HCT116 (cell line): Measurements from ENCODE around the gene CNTN5. TPM values are rescaled to one million over a fixed set of nuclear protein-coding genes. Genes with fewer than 3 reads are reported as not detected.

Source experiments
- ATAC-seq: fragments of 200-7000 bp; cut with Tn5 transposase; 2 replicates; pipeline ENCODE4 v1.9.1; 2020; ENCODE audit warnings: mild to moderate bottlenecking, moderate library complexity
- BruUV-seq: library from RNA; stranded (reverse); fragments of 400-500 nt; replicated peaks from 2 replicates; lab custom pipeline; 2021; lab: Mats Ljungman, UMichigan
- CTCF ChIA-PET: fragments of 300-600 bp; sonication (Branson Sonifier 250); formaldehyde crosslinking; loops from one replicate; lab custom pipeline; 2021; ENCODE audit warnings: antibody characterized with exemption; lab: Charles Lee
- POLR2A ChIA-PET: fragments of 300-600, 350-600 bp; sonication (Branson Sonifier 250); formaldehyde crosslinking; loops from one replicate; lab custom pipeline; 2021; ENCODE audit warnings: antibody characterized with exemption; lab: Charles Lee
- RAD21 ChIA-PET, 2 experiments: fragments of 300-600 bp; sonication (Branson Sonifier 250); formaldehyde crosslinking; loops; one replicate each; lab custom pipeline; 2023; ENCODE audit warnings: low total read pairs in 2 of 2; ENCODE audit not compliant: uncharacterized antibody in 2 of 2, unreplicated experiment in 2 of 2, low non-redundant PET in 1 of 2; lab: Charles Lee
- DNase-seq: peaks from one replicate; pipeline ENCODE4 v3.0.0-alpha.2; 2010; ENCODE audit warnings: low read depth, low spot score
- H2AFZ ChIP-seq: fragments of 200-600 bp; shearing (Covaris generic), sonication (generic); 2 replicates; pipeline ENCODE4 v1.6.1; 2017; ENCODE audit warnings: low read depth, mixed run types, mixed read lengths, antibody characterized with exemption, low read length; ENCODE audit not compliant: poor library complexity, severe bottlenecking
- H3K27ac ChIP-seq: 2 replicates; pipeline ENCODE4 v1.5.1; 2012; ENCODE audit warnings: low read depth, low read length
- H3K27me3 ChIP-seq: fragments of 200-600 bp; sonication (generic); 2 replicates; pipeline ENCODE4 v1.6.1; 2016; ENCODE audit warnings: mixed run types, low read length, mixed read lengths; ENCODE audit not compliant: insufficient read depth
- H3K36me3 ChIP-seq, 2 experiments: fragments of 200-500 bp in 1 of 2; fragments of 200-600 bp in 1 of 2; sonication (Bioruptor generic) in 1 of 2; sonication (generic) in 1 of 2; 2 replicates each; pipeline versions ENCODE4 v1.5.1 to v1.6.1; 2014 to 2016; ENCODE audit warnings: low read length in 2 of 2, inconsistent platforms in 1 of 2, mixed read lengths in 1 of 2, mixed run types in 1 of 2; ENCODE audit not compliant: insufficient read depth in 2 of 2, control insufficient read depth in 1 of 2
- H3K4me1 ChIP-seq, 2 experiments: fragments of 200-600 bp in 1 of 2; sonication (generic) in 1 of 2; 2 replicates each; pipeline versions ENCODE4 v1.5.1 to v1.6.1; 2012 to 2017; ENCODE audit warnings: low read length in 2 of 2, inconsistent platforms in 1 of 2, mild to moderate bottlenecking in 1 of 2, mixed read lengths in 1 of 2, mixed run types in 1 of 2, moderate library complexity in 1 of 2; ENCODE audit not compliant: insufficient read depth in 2 of 2, control insufficient read depth in 1 of 2
- H3K4me2 ChIP-seq: fragments of 200-600 bp; sonication (generic); 2 replicates; pipeline ENCODE4 v1.6.1; 2017; ENCODE audit warnings: mixed run types, low read length, mixed read lengths
- H3K4me3 ChIP-seq, 2 experiments: fragments of 200-600 bp in 1 of 2; sonication (generic) in 1 of 2; replicated peaks in 1 of 2; 2 replicates each; pipeline ENCODE4 v1.5.1; 2011 to 2016; ENCODE audit warnings: low read length in 2 of 2, control low read depth in 1 of 2, low read depth in 1 of 2, mild to moderate bottlenecking in 1 of 2, mixed read lengths in 1 of 2, mixed run types in 1 of 2
- H3K79me2 ChIP-seq: fragments of 200-600 bp; sonication (generic); 2 replicates; pipeline ENCODE4 v1.6.1; 2017; ENCODE audit warnings: mild to moderate bottlenecking, mixed run types, low read length, moderate library complexity, mixed read lengths; ENCODE audit not compliant: insufficient read depth
- H3K9ac ChIP-seq: fragments of 200-600 bp; sonication (generic); 2 replicates; pipeline ENCODE4 v1.6.1; 2016; ENCODE audit warnings: low read length, mixed read lengths
- H3K9me2 ChIP-seq: fragments of 200-600 bp; sonication (generic), shearing (Covaris generic); 2 replicates; pipeline ENCODE4 v1.6.1; 2017; ENCODE audit warnings: mixed run types, mild to moderate bottlenecking, moderate library complexity; ENCODE audit not compliant: insufficient read depth
- H3K9me3 ChIP-seq, 2 experiments: fragments of 200-500 bp in 1 of 2; fragments of 200-600 bp in 1 of 2; sonication (Bioruptor generic) in 1 of 2; sonication (generic) in 1 of 2; 2 replicates each; pipeline ENCODE4 v1.6.1; 2014 to 2017; ENCODE audit warnings: low read length in 2 of 2, mixed read lengths in 2 of 2, inconsistent platforms in 1 of 2, low read depth in 1 of 2, mild to moderate bottlenecking in 1 of 2, mixed run types in 1 of 2, moderate library complexity in 1 of 2; ENCODE audit not compliant: control insufficient read depth in 1 of 2, insufficient read depth in 1 of 2
- H4K20me1 ChIP-seq: fragments of 200-600 bp; sonication (generic), shearing (Covaris generic); 2 replicates; pipeline ENCODE4 v1.6.1; 2017; ENCODE audit warnings: mixed run types, mild to moderate bottlenecking, moderate library complexity; ENCODE audit not compliant: insufficient read depth
- CEBPB ChIP-seq: IDR thresholded peaks from 2 replicates; pipeline ENCODE4 v1.6.1; 2012; ENCODE audit warnings: low read depth
- EGR1 ChIP-seq: IDR thresholded peaks from 2 replicates; pipeline ENCODE4 v1.6.1; 2012; ENCODE audit warnings: low read depth
- EZH2 ChIP-seq: fragments of 200-600 bp; sonication (generic); IDR thresholded peaks from 2 replicates; pipeline ENCODE4 v1.6.1; 2017; ENCODE audit warnings: antibody characterized with exemption, mixed run types
- EZH2phosphoT487 ChIP-seq: fragments of 200-600 bp; IDR thresholded peaks from 2 replicates; pipeline ENCODE4 v1.6.1; 2018; ENCODE audit warnings: antibody characterized with exemption, borderline replicate concordance
- FOSL1 ChIP-seq: IDR thresholded peaks from 2 replicates; pipeline ENCODE4 v1.6.1; 2012; ENCODE audit warnings: low read depth
- POLR2AphosphoS5 ChIP-seq: IDR thresholded peaks from 2 replicates; pipeline ENCODE4 v1.6.1; 2011; ENCODE audit warnings: mild to moderate bottlenecking, low read depth, low read length, moderate library complexity
- RAD21 ChIP-seq: IDR thresholded peaks from 2 replicates; pipeline ENCODE4 v1.6.1; 2012; ENCODE audit warnings: low read depth, mild to moderate bottlenecking
- SP1 ChIP-seq: IDR thresholded peaks from 2 replicates; pipeline ENCODE4 v1.6.1; 2012; ENCODE audit warnings: low read depth
- YY1 ChIP-seq: IDR thresholded peaks from 2 replicates; pipeline ENCODE4 v1.6.1; 2011; ENCODE audit warnings: low read length, low read depth, moderate library complexity, mild to moderate bottlenecking; ENCODE audit not compliant: insufficient replicate concordance; ENCODE audit errors: extremely low read depth
- ZNF274 ChIP-seq: fragments of 200-500 bp; sonication (Bioruptor generic); IDR thresholded peaks from 2 replicates; pipeline ENCODE4 v1.6.1; 2014; ENCODE audit warnings: mild to moderate bottlenecking, low read depth, low read length, inconsistent platforms
- intact Hi-C: fragments of 100-400 bp; cut with micrococcal nuclease; formaldehyde crosslinking; loops from 2 replicates; pipeline ENCODE4 v1.10.0; 2022
- total RNA-seq: library from RNA; stranded (reverse); gene quantifications from one replicate; pipeline ENCODE4 v1.2.1, GENCODE V29; 2021; ENCODE audit not compliant: unreplicated experiment
- TF ChIP-seq, protein P1 (sequence below): IDR thresholded peaks from 2 replicates; pipeline ENCODE4 v1.6.1; 2011; ENCODE audit warnings: mild to moderate bottlenecking, low read length, moderate library complexity; ENCODE audit not compliant: insufficient replicate concordance; ENCODE audit errors: extremely low read depth

Gene CNTN5
- total RNA-seq, 1 experiment from 2014 or later = not detected

DNA sequence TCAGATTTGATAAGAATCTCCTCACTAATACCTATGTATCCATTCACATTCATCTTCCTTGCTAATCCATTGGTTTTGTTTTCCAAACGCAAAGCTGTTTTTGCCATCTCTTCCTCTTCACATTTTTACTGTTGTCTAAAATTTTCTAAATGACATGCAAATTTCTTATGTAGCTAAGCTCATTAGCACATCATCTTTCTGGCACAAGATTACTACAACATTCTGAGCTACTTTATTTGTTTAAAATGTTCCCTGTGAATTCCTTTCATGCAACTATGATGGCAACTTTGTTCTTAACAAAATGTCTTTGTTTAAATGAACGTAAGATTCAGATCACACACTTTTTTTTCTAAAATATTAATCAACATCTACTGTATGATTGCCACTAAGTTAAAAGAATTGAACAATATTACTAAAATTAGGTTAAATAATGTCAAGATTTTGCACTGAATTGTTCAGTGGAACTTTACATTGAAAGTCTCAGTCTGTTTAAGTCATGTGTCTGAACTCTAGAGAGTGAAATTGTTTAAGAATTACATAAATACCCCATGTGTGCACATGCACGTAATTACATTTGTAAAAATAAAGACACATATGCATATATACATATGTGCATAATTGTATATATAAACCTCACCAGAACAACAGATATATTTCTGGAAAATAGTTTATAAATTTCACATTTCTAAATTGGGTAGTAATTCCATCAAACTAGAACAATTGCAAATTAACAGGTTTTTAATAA, 688.4 kb downstream of the CNTN5 start:
- no TSS peak for BruUV-seq
- POLR2A ChIA-PET = no interaction called here

More for the DNA sequence above, 688.4 kb downstream of the CNTN5 start:
- H3K36me3 ChIP-seq = no peaks in the 10 kb centered on the region
- no peak overlapping the region for H3K4me2 ChIP-seq
- no peak for TF ChIP-seq FOSL1
- TF ChIP-seq EZH2phosphoT487 = no peak
- no peak for TF ChIP-seq YY1
- TF ChIP-seq EZH2 = no peak
- no peak for TF ChIP-seq EGR1
- TF ChIP-seq ZNF274 = no peak
- no peak for TF ChIP-seq SP1
- TF ChIP-seq RAD21 = no peak
- TF ChIP-seq CEBPB = no peak
- TF ChIP-seq, protein P1, sequence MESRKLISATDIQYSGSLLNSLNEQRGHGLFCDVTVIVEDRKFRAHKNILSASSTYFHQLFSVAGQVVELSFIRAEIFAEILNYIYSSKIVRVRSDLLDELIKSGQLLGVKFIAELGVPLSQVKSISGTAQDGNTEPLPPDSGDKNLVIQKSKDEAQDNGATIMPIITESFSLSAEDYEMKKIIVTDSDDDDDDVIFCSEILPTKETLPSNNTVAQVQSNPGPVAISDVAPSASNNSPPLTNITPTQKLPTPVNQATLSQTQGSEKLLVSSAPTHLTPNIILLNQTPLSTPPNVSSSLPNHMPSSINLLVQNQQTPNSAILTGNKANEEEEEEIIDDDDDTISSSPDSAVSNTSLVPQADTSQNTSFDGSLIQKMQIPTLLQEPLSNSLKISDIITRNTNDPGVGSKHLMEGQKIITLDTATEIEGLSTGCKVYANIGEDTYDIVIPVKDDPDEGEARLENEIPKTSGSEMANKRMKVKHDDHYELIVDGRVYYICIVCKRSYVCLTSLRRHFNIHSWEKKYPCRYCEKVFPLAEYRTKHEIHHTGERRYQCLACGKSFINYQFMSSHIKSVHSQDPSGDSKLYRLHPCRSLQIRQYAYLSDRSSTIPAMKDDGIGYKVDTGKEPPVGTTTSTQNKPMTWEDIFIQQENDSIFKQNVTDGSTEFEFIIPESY = no peak
- TF ChIP-seq POLR2AphosphoS5 = no peak
- RAD21 ChIA-PET = no interaction called here
- H3K9me3 ChIP-seq = peaks cover 0 to 4% of the 10 kb centered on the region in 2 experiments; a peak in 1 of 4 replicates
- H4K20me1 ChIP-seq = no peaks in the 10 kb centered on the region
- H3K27ac ChIP-seq = no peak overlapping the region
- H3K9me2 ChIP-seq = no peaks in the 10 kb centered on the region
- H2AFZ ChIP-seq = no peak overlapping the region
- no peak for DNase-seq
- no peak overlapping the region for H3K9ac ChIP-seq
- intact Hi-C loops = no loop called here
- no peak for ATAC-seq
- no peaks in the 10 kb centered on the region for H3K27me3 ChIP-seq
- H3K4me3 ChIP-seq = no peak overlapping the region
- no peaks in the 10 kb centered on the region for H3K79me2 ChIP-seq
- no peaks in the 10 kb centered on the region for H3K4me1 ChIP-seq
- CTCF ChIA-PET = no interaction called here
